ENCODE data around the gene PPP1R1A.

GRCh38 chr12:54631551-54631950 lies 43.1 kb upstream of the PPP1R1A start:
- no peak for TF ChIP-seq CTCF (conservative IDR thresholded peaks at IDR 0.05; ENCODE audit: low read length)
- no peak for TF ChIP-seq EZH2phosphoT487 (IDR thresholded peaks at IDR 0.05; ENCODE audit: borderline replicate concordance)
